Uterus (tissue), 2 donors: Measurements from ENCODE around the gene ARID1B.

Experiments
- POLR2A ChIP-seq, 2 donors: fragments of 450-650 bp; IDR thresholded peaks; one replicate each; pipeline ENCODE4 v1.6.1; 2016; ENCODE audit warnings: antibody characterized with exemption in 2 of 2, mild to moderate bottlenecking in 1 of 2, moderate library complexity in 1 of 2
- TF ChIP-seq, protein P1 (sequence below), 4 experiments: fragments of 200-600 bp in 2 of 4; fragments of 450-650 bp in 2 of 4; sonication (generic) in 2 of 4; IDR thresholded peaks; one replicate each; pipeline ENCODE4 v1.5.1; 2016 to 2019; ENCODE audit warnings: antibody characterized with exemption in 4 of 4, mild to moderate bottlenecking in 2 of 4, moderate library complexity in 1 of 4

DNA sequence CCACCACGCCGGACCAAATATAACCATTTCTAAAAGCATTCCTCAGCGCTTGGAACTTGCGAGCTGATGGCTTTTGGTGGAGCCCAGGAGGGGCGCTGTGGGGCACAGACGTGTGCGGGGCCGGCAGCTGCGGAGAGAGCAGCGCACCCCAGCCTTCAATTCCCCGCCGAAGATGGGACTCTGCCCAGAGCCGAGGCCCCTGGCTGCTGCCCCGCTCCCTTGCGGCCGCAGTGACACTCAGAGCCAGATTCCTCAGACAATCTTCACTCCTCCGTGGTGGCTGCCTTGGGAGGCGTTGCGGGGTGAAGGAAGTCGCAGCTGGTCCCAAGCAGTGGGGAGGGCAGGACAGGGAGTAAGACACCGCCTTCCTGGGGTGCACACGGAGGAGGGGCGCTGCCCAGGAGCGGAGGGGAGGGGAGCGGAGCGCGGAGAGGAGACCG is 458.4 kb downstream of the ARID1B start:
- peak in 1 of 2 donors; percentile 43 for TF ChIP-seq POLR2A (IDR thresholded peaks at IDR 0.05)
- TF ChIP-seq, protein P1, sequence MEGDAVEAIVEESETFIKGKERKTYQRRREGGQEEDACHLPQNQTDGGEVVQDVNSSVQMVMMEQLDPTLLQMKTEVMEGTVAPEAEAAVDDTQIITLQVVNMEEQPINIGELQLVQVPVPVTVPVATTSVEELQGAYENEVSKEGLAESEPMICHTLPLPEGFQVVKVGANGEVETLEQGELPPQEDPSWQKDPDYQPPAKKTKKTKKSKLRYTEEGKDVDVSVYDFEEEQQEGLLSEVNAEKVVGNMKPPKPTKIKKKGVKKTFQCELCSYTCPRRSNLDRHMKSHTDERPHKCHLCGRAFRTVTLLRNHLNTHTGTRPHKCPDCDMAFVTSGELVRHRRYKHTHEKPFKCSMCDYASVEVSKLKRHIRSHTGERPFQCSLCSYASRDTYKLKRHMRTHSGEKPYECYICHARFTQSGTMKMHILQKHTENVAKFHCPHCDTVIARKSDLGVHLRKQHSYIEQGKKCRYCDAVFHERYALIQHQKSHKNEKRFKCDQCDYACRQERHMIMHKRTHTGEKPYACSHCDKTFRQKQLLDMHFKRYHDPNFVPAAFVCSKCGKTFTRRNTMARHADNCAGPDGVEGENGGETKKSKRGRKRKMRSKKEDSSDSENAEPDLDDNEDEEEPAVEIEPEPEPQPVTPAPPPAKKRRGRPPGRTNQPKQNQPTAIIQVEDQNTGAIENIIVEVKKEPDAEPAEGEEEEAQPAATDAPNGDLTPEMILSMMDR (IDR thresholded peaks at IDR 0.05), result peak; percentile 47 to 80 (median 60)
